HG02938 (cell line): ENCODE results near the gene CHAD.
"Not testable (repeated sequence)": the region's sequence is repeated elsewhere in the genome, so short reads cannot be mapped to it uniquely, and the experiment has no call there.

Experiments
- ATAC-seq: cut with Tn5 transposase; IDR thresholded peaks from one replicate; pipeline ENCODE4 v1.9.1; 2021; ENCODE audit warnings: mild to moderate bottlenecking, moderate library complexity; ENCODE audit not compliant: unreplicated experiment

CHAD gene

DNA sequence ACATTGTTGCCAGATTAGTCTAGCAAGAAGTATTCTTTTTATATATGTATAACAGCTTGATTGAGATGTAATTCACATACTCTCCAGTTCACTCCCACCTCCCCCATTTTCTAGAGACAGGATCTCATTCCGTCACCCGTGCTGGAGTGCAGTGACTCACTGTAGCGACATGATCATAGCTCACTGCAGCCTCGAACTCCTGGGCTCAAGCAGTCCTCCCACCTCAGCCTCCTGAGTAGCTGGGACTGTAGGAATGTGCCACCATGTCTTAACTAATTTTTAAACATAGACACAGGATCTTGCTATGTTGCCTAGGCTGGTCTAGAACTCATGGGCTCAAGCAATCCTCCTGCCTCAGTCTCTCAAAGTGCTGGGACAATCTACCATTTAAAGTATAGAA lies 6.7 kb upstream of the CHAD start:
- ATAC-seq, result no peak

DNA sequence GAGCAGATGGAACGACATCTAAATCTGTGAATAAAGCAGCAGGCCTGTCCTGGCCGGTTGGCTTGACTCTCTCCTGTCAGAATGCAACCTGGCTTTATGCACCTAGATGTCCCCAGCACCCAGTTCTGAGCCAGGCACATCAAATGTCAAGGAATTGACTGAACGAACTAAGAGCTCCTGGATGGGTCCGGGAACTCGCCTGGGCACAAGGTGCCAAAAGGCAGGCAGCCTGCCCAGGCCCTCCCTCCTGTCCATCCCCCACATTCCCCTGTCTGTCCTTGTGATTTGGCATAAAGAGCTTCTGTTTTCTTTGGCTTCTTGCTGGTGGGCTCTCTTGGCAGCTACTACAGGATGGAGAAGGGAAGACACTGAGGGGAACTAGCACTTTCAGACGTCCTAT lies 5.8 kb upstream of the CHAD start:
- no peak for ATAC-seq

DNA sequence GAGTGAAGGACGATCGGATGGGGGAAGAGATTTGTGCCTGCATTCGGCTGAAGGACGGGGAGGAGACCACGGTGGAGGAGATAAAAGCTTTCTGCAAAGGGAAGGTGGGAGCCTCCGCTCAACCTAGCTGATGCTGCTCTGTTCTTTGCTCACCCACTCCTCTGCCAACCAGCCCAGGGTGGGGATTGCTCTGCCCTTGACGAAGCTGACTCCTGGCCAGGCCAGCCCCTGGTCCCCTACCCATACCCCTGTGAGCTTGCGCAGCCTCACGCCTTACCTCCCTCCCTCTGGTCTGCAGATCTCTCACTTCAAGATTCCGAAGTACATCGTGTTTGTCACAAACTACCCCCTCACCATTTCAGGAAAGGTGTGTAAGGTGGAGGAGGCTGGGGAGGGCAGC lies 5.2 kb upstream of the CHAD start:
- ATAC-seq, result no peak

DNA sequence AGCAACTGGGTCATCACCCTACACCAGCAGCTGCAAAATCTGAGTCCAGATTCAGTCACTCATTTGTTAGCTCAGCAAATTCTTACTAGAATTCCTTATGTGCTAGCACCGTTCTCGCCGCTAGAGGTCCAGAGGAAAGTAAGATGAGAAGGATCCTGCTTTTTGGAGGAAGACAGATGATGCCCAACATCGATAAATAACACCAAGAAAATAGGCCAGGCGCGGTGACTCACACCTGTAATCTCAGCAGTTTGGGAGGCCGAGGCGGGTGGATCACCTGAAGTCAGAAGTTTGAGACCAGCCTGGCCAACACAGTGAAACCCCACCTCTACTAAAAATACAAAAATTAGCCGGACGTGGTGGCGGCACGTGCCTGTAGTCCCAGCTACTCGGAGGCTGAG lies 4.1 kb upstream of the CHAD start:
- not testable (repeated sequence) for ATAC-seq

DNA sequence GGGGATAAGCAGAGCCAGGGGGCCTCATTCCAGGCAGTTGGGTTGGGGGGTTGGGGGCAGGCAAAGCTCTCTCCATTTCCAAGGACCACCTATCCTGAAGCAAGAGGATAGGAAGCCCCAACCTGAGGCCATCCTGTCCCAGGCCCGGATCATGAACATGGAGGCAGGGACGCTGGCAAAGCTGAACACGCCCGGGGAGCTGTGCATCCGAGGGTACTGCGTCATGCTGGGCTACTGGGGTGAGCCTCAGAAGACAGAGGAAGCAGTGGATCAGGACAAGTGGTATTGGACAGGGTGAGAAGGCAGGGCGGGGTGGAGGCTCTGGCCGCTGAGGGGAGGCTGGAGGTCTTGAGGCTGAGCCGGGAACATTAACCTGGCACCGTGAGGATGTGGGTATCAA lies 3.6 kb upstream of the CHAD start:
- ATAC-seq, result no peak

DNA sequence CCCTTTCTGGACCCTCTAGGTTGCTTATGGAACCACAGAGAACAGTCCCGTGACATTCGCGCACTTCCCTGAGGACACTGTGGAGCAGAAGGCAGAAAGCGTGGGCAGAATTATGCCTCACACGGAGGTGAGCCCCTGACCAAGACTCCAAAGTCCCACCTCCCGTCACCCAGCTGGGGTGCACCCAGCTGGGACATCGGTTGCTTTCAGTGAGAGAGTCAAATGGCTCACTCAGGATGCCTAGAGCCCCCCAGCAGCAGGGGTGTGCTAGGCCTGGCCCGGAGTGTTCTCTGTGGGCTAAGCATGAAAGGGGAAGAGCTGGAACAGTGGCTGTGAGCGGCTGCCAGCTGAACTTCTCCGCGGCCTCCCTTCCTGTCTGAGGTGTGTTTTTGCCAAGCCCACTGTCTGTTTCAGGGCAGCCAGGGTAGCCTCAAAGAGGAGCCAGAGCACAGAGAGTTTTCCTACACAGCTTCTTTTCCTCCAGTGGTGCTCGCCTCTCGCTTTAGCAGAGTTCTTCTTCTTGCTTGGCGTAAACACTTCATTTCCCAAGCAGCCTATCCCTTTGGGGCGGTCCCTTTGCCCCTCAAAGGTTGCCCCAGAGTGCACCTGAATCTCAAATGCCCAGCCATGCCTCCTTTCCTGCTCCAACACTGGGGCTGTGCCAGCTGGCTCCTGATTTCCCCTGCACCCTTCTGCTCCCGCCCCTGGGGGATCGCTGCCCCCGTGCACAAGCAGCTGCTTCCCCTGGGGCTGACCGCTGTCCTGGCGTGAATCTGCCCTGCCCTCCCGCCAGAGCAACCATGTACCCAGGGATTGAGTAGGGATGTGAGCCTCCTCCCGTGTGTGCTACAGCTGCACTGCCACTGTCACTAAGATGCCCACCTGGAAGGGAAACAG lies 2.6 kb upstream of the CHAD start:
- no peak for ATAC-seq

DNA sequence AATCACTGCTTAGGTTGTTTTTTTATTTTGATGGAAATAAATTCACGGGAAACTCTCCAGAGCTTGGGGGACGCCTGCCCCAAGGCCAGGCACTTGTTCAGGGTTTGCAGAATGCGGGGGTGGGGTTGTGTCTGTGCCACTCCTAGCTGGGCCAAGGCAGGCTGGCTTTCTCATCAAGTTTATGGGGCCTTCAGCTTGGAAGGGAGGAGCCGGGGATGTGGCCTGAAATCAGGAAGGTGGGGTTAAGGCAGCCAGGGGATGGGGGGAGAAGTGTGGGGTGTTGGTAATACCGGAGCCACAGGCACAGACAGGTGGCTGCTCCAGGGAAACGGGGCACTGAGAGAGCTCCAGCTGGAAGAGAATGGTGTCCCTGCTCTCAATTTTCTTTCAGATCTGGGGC lies 1.7 kb upstream of the CHAD start:
- no peak for ATAC-seq

DNA sequence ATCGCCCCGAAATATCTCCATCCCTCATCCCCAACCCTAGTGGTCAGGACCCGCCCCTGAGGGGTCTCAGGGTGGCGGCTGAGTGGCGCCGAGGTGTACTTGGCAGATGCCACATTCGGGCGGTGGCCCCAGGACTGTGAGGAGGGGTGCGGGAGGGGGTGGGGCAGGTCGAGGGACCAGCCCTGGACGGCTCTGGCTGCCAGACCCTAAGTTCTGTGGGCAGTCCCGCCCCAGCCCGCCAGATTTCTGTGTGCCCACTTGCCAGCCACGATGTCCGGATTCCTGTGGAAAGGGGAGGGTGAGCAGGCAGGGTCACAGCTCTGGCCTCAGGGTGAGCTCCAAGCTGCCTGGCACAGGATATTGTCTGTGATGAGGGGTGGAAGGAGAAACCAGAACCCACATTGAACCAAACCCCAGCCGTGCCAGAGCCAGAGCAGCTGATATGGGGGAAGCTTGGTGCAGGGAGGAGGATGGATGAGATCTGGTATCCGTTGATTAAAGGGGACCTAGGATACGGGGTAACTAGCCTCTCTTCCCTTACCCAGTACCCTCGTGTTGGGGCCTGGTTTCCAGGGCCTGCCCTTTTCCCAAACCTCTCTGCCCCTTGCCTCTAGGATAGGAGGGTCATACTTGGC lies 1.1 kb upstream of the CHAD start:
- no peak for ATAC-seq

DNA sequence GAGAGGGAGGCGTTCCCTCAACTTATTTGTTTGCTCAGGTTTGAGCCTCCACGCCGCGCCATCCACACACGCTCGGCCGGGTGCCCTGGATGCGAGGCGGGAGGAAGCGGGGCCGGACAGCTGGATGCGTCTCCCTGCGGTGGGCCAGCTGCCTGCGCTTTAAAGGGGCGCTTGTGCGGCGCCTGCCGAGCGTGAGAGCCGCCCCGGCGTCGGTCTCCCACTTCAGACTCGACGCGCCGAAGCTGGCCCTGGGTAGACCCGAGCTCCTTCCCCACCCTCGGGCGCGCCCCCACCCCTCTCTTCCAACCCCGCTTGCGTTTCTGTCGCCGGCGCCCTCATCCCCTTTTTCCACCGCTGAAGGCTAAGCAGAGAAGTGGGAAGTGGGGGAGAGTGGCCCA lies 527 bp upstream of the CHAD start:
- no peak for ATAC-seq

DNA sequence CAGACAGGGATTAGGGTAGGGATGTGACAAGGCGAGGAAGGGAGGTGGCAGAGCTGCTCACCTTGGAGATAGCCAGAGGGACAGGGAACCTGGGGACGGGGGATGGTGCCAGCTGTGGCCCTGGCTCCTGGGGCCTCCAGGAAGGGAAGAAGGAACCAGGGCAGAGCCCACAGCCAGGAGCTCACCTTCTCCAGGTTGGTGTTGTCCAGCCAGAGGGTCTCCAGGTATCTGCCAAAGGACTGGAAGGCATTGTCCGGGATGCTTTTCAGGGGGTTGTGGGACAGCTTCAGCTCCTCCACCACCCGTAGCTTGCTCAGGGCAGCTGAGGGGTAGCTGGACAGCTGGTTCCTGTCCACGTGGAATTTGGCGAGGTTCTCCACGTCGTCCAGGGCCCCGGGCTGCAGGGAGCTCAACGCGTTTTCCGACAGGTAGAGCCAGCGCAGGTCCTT lies 801 bp downstream of the CHAD start:
- ATAC-seq, result no peak

DNA sequence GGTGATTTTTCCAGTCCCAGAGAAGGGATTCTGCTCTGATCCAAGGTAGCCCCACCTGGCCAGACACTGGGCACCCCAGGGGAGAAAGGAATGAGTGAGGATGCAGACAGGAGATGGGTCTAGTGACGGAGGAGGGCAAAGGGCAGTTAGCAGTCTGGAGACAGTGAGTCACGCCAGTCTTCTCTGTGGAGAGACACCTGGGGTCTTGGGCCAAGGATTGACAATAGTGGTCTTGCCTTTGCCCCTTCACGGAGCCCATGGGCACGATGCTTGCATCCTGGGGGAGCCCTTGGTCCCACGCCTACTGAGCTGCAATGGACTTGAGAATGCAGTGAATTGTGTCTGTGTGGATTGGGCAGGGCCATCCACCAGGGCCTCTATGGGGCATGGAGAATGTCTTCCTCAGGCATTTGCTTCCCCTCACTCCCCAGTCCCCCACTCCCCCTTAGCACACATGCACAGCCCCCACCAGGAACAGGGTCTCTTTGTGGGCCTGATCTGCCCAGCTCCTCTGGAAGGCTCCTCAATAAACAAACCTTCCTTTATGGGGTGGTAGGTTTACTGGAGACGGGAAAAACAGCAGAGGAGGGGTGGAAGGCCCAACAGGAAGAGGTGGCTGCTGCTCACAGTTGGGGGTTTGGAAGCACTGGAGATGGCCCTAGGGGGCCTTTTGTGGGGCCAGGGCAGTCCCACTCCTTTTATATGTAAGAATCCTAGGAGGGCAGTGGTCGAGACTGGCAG lies 1.4 kb downstream of the CHAD start:
- no peak for ATAC-seq

DNA sequence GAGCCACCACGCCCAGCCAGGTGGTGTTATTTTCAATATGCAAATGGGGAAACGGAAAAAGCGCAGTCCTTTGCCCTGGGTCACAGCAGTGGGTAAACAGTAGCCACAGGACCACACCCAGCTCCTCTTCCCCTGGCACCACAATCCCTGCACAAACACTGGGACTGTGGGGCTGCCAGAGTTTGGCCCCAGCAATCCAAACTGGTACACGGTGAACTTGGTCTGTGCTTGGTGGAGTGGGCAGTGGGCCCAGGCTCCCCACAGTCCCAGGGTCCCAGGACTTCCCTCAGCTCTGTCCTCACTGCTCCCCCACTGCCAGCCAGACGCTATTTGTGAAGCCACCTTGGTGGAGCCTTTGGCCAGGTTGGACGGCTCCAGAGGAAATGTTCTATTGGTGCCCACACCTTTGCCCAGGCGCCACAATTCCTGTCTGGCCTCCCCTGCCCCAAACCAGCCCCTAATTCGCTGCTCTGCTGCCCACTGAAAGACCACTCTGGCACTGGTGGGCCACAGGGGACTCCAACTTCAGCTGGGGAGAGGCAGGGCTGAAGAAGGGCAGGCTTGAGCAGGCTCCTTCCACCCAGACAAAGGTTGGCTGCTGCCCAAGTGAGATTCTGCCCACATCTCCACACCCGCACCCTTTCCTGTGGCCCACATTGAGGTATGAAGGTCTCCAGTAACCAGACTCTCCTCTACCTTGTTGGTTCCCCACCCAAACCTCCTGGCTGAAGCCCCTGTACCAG lies 2.1 kb downstream of the CHAD start:
- no peak for ATAC-seq

DNA sequence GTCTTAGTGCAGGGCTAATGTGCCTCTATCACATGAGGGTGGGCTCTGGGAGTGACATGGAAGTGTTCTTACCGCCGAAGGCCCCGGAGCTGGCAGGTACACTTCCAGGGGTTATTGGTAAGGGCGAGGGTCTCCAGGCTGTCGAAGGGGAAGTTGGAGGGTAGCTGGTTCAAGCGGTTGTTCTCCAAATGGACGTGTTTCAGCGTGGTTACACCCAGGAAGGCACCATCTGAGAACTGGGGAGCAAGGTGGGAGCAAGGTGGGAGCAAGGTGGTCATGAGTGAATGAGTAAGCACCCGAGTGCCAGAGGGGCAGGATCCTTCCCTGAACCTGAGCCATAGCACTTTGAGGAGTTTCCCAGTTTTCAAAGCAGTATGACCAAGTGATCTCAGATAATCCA lies 3.0 kb downstream of the CHAD start:
- no peak for ATAC-seq

DNA sequence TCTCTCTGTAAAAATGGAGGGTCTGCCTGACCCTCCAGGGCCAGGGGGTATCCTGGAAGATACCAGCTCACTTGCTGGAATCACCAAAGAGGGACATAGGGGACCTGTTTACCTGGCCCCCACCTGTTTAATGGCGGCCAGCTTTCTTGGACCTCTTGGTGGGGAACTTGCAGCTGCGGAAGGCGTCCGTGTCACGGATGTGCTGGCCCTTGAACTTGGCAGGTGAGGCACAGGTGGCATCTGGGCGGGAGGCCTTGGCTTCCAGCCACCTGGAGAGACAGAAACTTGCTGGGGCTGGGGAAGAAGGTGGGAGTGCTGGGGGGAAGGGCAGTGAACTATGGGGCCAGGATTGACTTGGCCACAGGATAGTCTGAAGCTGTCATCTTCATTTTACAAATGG lies 3.5 kb downstream of the CHAD start:
- ATAC-seq, result no peak

DNA sequence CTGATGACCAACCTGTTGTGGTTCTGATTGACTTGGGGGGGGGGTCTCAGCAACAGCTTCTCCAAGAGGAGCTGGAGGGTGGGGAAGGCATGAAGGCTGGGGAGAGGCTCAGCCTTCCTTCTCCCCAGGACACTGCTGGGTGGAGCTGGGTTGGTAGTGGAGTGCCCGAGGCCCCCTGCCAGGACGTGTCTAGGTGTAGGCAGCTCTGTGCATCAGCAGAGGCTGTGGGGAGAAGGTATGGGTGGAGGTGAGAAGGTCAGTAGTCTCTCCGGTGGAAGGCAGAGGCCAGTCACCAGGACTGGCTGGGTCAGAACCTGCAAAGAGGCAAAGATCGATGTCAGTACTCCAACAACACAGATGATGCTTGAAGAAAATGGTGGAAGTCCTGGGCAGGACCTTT lies 3.9 kb downstream of the CHAD start:
- no peak for ATAC-seq

DNA sequence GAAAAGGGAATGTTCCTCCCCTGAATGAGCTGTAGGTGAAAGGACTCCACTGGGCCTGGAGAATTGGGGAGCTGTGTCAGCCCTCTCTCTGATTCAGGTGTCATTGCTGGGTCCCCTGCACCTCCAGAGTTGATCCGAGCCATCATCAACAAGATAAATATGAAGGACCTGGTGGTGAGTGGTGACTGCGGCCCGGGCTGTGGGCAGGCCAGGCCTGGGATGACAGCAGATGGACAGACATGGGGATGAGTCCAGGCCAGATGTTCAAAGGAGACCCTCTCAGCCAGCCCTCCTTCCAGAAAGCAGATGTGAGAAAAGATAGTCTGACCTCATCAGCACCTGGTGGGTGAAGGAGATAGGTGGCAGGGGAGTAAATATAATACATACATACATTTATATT lies 4.6 kb downstream of the CHAD start:
- no peak for ATAC-seq

DNA sequence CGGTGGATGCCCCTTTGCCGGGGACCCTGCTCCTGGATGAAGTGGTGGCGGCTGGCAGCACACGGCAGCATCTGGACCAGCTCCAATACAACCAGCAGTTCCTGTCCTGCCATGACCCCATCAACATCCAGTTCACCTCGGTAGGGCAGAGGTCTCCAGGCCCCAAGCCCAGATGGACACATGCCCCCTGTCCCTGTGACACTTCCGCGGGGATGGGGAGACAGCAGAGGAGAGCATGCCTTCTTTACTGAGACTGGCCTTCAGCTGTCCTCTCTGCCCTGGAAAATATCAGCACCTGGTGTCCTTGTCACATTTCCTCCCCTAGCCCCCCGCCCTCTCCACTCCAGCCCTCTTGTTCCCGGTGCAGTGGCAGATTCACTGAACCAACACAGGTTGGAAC lies 6.2 kb downstream of the CHAD start:
- ATAC-seq, result no peak

DNA sequence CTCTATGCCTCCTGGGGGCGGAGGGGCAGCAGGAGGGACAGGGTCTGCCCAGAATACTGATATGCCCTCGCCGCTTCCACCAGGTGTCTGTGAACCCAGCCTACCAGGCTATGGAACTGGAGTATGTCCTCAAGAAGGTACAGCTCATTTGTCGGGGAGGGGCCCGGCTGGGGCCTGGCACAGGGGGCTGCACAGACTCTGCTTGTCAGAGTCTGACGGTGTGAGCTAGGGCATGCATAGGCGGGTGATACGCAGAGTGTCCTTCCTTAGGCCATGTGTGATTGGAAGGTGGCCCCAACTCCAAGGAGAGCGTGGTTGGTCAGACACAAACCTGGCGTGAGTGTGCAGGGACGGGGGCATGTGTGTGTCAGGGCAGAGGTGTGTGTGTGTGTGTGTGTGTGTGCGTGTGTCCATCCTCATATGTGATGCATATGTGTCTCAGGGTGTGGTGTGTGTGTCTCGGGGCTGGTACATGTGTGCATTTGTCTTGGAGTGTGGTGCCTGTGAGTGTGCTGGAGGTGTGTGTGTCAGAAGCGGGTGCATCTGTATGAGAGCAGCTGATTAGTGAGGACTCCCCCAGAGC lies 7.0 kb downstream of the CHAD start:
- no peak for ATAC-seq

DNA sequence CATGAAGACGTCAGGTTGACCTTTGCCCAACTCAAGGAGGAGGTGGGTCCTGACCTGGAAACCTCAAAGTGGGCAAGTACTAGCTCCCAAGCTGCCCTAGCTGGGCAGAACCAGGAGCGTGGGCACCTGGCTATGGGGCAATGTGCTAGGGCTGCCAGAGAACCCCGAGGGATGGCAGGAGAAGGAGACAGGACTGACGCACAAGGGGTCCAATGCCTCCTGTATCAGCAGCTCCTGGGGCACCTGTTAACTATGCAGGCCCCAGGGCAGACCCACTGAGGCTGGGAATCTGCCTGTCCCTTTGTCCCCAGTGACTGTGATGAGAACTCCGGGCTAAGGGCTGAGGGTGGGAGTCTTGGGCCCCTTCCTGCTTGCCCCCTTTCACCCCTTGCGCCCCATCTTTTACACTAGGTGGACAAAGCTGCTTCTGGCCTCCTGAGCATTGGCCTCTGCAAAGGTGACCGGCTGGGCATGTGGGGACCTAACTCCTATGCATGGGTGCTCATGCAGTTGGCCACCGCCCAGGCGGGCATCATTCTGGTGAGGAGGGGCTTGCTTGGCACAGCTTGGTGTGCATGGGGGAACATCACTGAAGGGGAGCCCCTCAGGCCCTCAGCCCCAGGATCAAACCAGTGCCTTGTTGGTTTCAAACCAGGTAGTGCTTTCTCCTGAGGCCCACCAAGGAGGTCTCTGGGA lies 7.7 kb downstream of the CHAD start:
- ATAC-seq, result no peak

DNA sequence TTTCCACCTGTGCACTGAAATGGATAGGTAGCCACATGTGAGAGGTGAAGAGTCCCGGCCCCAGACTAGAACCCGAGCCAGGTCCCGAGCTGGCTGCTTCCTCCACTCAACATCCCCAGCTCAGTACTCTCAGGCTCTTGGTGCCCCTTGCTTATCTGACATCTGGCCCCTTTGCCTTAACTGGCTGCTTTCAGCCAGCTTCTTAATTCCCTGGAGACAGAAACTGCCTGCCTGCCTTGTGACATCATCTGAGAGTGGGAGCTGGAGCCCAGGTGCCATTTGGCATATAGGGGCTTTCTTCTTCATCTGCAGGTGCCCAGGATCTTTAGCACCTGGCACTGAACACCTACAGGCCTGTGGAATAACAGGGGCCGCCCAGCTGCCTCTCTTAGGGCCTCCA lies 8.9 kb downstream of the CHAD start:
- ATAC-seq, result no peak
